GM12873 (cell line): ENCODE measurements around the gene CD177.

Experiments used
- CTCF ChIP-seq: IDR thresholded peaks from 2 replicates; pipeline ENCODE4 v1.5.1; 2012; ENCODE audit warnings: low read depth, mild to moderate bottlenecking, moderate library complexity, low read length, control low read depth; ENCODE audit not compliant: insufficient read depth; ENCODE audit errors: missing control alignments

CD177 gene

DNA sequence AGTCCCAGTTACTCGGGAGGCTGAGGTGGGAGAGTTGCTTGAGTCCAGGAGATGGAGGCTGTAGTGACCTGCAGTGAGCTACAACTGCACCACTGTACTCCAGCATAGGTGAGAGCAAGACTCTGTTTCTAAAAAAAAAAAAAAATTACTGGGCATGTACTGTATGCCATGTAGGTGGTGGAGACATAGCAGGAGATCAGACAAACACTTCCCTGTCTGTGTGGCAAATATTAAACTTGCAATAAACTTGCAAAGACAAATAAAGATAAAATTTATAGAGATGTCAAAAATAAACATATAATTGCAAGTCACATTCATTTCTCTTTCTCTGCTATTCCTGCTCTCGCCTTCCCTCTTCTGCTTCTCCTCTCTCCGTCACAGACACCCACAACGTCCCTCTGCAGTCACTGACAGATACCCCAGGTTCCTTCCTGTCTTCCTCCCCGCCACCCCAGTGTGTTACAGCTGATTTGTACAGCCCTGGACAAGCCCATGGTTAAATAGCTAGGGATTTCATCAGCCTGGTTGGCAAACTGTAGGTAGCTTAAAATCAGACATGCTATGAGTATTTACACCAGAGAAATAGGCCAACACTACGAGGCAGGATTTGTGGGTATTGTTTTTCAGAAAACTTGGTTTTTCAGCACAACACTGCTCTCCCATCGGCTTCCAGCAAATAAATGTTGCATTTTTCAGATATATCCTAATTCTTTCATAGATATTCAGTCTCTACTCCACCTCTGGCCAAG lies 1.3 kb upstream of the CD177 start:
- no peak for TF ChIP-seq CTCF

DNA sequence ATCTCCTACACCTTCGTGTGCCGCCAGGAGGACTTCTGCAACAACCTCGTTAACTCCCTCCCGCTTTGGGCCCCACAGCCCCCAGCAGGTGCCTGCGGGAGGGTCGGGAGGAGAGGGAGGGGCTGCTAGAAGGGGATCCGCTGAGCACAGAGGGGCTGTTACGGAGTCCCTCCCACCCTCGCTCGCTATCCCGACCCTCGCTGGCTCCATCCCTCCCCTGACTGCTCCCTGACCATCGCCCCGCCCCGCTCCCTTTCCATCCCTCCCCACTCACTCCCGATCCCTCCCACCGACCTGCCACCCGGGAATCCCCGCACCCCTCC lies 780 bp downstream of the CD177 start:
- TF ChIP-seq CTCF: no peak

DNA sequence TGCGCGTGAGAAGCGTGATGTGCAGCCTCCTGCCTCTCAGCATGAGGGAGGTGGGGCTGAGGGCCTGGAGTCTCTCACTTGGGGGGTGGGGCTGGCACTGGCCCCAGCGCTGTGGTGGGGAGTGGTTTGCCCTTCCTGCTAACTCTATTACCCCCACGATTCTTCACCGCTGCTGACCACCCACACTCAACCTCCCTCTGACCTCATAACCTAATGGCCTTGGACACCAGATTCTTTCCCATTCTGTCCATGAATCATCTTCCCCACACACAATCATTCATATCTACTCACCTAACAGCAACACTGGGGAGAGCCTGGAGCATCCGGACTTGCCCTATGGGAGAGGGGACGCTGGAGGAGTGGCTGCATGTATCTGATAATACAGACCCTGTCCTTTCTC lies 8.7 kb downstream of the CD177 start:
- TF ChIP-seq CTCF: no peak

DNA sequence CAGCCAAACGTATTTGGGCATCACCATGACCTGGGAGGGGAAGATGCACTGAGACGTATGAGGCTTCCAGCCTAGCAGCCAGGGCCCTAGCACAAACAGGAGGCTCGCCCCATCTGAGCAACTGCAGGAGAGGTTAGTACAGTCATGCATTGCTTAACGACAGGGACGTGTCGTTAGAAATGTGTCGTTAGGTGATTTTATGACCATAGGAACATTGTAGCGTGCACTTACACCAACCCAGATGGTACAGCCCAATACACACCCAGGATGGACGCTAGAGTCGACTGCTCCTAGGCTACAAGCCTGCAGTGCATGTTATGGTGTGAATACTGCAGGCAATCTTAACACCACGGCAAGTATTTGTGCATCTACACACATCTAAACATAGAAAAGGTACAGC lies 9.3 kb downstream of the CD177 start:
- no peak for TF ChIP-seq CTCF

- no peak for TF ChIP-seq CTCF
Measured at GRCh38 chr19:43367822-43368221, 14.3 kb downstream of the CD177 start.

DNA sequence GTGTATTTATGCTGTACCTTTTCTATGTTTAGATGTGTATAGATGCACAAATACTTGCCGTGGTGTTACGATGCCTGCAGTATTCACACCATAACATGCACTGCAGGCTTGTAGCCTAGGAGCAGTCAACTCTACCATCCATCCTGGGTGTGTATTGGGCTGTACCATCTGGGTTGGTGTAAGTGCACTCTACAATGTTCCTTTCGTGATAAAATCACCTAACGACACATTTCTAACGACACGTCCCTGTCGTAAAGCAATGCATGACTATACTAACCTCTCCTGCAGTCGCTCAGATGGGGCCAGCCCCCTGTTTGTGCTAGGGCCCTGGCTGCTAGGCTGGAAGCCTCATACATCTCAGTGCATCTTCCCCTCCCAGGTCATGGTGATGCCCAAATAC lies 18.4 kb downstream of the CD177 start:
- no peak for TF ChIP-seq CTCF

- TF ChIP-seq CTCF: no peak
Measured at GRCh38 chr19:43372462-43372861, 19.0 kb downstream of the CD177 start.
